PFSK-1 (cell line): ENCODE data around the gene OR51B6.

Experiments used
- POLR2AphosphoS5 ChIP-seq: IDR thresholded peaks from 2 replicates; pipeline ENCODE4 v1.6.1; 2012; ENCODE audit warnings: low read depth, mild to moderate bottlenecking, control low read depth, low read length, moderate library complexity
- SIN3A ChIP-seq: IDR thresholded peaks from 2 replicates; pipeline ENCODE4 v1.6.1; 2012; ENCODE audit warnings: mild to moderate bottlenecking, low read length, moderate library complexity, borderline replicate concordance; ENCODE audit not compliant: insufficient read depth
- TAF1 ChIP-seq: IDR thresholded peaks from 2 replicates; pipeline ENCODE4 v1.6.1; 2012; ENCODE audit warnings: low read length, control low read depth, borderline replicate concordance; ENCODE audit not compliant: insufficient read depth

- no peak for TF ChIP-seq TAF1
- no peak for TF ChIP-seq POLR2AphosphoS5
- no peak for TF ChIP-seq SIN3A
Measured at GRCh38 chr11:5335170-5335569, 16.1 kb upstream of the OR51B6 start.
